Astrocyte of the hippocampus (primary cell): ENCODE results near the gene LIN54.
"Not testable (repeated sequence)": the region's sequence is repeated elsewhere in the genome, so short reads cannot be mapped to it uniquely, and the experiment has no call there.

Source experiments
- DNase-seq: peaks from one replicate; pipeline ENCODE4 v3.0.0; 2011; ENCODE audit warnings: low read depth, low spot score

LIN54 gene

GRCh38 chr4:83012200-83012686 is 1.6 kb upstream of the LIN54 start:
- DNase-seq, result peak; percentile 48

DNA sequence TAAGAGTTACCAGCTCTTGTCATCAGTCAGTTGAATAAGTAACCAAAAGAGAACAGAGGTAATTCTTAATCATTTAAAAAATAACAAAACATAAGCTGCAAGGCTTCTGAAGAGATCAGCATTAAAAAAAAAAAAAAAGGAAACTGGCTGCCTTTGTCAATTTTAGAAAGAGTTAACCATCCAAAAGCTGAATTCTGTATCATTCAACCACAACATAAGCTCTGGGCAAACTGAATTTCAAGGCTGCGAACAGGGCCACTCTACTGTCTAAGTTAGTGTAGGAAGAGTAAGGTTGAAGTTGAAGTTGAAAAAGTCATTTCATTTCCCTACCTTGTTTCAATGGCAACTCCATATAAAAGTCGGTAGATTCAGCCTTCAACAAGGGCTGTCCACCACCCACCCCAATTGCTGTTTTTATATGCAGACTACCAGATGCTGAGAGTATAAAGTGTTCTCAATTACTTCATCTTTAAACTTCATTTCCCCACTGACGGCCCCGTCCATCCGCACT is 1.1 kb upstream of the LIN54 start:
- DNase-seq, result no peak

DNA sequence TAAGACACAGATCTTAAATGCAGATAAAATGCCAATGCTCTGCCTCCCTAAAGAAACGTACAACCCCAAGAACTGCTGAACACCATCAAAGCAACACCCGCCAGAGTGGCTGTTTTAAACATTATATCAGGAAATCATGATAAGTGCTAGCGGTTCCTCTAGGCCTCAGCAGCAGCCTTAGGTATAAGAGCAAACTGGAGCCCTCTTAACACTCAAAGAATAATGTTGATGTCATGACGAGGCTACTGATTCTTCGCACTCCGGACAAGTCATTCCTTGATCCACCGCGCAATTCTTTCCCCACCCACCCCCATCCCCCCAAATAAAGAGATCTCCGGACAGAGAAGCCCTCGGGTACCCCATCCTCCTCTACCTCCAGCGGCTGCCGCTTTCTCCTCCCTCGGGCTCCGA is 507 bp downstream of the LIN54 start:
- DNase-seq, result peak; percentile 54

GRCh38 chr4:83009529-83009928 is 1.1 kb downstream of the LIN54 start:
- peak; percentile 15 for DNase-seq

DNA sequence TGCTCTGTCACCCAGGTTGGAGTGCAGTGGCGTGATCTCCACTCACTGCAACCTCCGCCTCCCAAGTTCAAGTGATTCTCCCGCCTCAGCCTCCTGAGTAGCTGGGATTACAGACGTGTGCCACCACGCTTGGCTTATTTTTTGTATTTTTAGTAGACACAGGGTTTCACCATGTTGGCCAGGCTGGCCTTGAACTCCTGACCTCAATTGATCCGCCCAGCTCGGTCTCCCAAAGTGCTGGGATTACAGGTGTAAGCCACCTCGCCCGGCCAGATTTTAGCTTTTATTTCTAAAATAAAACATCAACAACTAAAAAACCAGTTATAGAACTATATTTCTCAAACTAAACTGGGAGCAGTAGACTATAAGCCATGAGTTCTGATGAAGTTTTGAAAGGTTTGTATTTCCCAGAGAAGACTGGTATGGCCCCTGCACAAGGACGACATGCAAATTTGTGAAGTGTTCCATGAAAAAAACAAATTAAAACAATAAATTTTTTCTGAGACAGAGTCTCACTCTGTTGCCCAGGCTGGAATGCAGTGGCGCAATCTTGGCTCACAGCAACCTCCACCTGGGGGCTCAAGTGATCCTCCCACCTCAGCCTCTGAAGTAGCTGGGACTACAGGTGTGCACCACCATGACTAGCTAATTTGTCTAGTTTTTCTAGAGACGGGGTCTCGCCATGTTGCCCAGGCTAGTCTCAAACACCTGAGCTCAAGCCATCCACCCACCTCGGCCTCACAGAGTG is 7.4 kb downstream of the LIN54 start:
- not testable (repeated sequence) for DNase-seq

GRCh38 chr4:83002329-83002728 is 8.3 kb downstream of the LIN54 start:
- no peak for DNase-seq

GRCh38 chr4:82998898-82999297 is 11.7 kb downstream of the LIN54 start:
- DNase-seq, result no peak

GRCh38 chr4:82994834-82995233 is 15.8 kb downstream of the LIN54 start:
- DNase-seq, result no peak

DNA sequence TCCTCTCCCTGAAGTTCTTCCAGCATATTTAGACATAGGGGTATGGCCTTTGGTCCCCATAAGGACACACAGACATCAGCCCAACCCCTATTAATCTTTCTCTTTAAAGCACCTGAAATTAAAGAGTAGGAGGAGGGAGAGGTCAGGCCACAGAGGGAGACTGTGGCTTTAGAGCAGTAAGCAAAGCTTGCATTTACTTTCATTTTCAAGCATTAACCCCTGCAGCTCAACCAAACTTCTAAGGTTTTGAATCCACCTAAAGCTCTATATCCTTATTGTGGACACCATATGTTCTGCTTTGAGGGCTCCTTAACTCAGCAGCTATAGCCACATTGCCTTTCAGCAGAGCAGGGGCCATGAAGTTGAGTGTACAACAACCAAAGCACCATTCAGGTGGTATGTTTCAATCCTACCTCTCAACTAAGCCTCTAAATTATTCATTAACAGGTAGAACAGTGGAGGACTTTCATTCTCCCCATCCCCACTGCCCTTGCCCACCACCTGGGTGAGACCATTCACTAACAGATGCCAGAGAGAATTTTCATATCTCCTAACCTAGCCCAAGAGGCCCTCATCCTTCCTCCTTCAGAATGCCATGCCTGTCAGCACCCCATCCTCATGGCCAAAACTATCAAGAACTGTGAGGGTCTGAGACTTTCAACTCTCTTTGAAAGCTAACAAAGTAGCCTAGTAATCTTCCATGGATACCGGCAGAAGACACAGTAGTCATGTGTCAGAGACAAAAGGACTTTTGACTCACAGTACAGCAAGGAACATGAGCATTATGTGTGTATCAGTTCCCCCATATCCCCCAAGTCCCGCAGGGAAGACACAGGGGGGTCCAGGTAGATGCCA is 20.8 kb downstream of the LIN54 start:
- DNase-seq, result peak; percentile 20

DNA sequence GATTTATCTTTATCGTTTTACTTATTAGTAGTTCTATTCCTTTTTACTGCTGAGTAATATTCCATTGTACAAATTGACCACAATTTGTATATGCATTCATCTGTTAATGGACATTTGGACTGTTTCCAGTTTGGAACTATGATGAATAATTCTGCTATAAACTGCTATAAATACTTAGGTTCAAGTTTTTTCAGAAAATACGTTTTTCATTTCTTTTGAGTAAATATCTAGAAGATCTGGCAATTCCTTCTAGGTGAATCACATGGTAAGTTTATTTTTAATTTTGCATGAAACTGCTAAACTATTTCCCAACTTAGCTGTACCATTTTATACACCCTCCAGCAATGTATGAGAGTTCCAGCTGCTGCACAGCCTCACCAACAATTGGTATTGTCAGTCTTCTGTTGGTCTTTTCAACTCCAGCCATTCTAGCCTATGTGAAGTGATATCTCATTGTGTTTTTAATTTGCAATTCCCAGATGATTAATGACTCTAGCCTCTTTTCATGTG is 22.2 kb downstream of the LIN54 start:
- peak; percentile 7 for DNase-seq

GRCh38 chr4:82987519-82987918 is 23.1 kb downstream of the LIN54 start:
- DNase-seq, result not testable (repeated sequence)

DNA sequence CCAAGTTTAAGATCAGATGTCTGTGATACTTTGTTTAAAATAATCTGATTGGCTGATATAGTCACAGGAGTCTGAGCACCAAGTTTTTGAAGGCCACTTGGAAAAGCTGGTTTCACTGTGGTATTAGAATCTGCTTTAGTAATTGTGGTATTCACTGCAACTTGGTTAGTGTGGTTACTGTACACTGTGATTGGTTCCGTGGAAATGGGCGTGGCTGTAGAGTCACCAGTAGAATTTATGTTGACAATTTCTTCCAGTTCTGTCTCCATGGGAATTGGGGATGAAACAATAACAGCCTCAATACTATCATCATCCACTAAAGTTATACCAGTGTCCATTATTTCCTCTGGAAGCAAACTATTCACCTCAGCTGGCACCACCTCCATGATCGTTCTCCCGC is 26.2 kb downstream of the LIN54 start:
- peak; percentile 67 for DNase-seq

- no peak for DNase-seq
These were observed 27.2 kb downstream of the LIN54 start for GRCh38 chr4:82983444-82983843.

DNA sequence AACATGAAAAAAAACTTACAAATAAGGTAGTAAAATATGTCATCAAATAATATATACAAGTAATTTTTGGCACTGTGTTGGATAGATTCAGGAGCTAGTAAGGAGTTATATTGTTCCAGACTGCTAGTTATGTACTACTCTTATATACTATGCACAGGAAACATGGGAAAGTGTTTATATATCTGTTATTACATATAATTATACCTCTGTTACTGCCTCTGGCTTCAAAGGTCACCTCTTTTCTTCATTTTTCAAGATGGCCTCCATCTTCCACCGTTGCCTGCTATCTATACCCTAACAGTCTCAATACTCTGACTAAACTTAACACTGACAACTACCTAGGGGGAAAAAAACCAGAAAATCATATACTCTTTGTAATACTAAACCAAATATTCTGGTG is 29.5 kb downstream of the LIN54 start:
- DNase-seq, result no peak

GRCh38 chr4:82975792-82976191 is 34.8 kb downstream of the LIN54 start:
- no peak for DNase-seq

- DNase-seq, result no peak
These were observed 41.2 kb downstream of the LIN54 start for GRCh38 chr4:82969414-82969813.

DNA sequence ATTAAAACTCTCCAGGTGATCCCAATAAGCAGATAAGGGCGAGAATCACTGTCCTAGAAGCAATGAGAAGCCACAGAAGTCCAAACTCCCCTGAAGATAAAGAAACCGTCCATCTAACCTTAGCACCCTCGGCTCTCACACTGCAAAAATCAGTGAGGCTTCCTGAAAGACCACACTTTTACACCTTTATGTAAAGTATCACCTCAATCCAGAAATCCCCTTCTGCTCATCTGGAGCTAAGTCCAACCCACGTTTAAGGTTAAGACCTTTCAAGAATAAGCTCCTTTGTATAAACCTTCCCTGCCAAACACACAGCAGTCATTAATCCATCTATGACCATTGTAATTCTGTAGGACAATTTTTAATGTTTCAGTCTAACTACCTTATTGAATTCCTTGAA is 41.7 kb downstream of the LIN54 start:
- DNase-seq, result no peak

GRCh38 chr4:82965763-82966162 is 44.9 kb downstream of the LIN54 start:
- no peak for DNase-seq

DNA sequence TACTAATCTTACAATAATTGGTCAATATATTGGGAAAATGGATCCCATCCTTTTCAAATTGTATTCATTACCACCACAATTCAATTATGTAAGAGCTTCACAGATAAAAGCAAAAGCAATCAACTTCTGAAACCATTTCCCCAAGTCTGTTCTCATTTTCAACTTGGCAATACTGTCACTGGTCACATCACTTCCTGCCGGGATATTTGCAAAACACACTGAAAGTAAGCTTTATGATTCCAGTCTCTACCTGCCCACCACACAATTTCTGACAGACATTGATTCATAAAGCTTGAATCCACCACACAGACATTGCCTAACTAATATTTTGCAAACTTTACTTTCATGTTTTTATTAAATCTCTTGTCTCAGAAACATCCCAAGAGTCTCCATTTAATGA is 53.6 kb downstream of the LIN54 start:
- DNase-seq, result no peak

DNA sequence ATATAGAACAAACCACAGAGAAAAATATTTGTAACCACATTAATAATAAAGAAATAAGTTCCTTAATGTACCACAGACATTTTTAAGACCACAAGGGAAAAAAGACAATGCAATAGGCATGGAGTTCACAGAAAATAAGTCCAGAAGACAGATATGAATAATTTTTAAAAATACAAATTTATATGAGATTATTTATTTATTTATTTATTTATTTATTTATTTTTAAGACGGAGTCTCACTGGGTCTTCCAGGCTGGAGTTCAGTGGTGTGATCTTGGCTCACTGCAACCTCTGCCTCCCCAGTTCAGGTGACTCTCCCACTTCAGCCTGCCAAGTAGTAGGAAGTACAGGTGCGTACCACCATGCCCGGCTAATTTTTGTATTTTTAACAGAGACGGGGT is 56.4 kb downstream of the LIN54 start:
- DNase-seq, result no peak

GRCh38 chr4:82951196-82951595 is 59.4 kb downstream of the LIN54 start:
- peak; percentile 5 for DNase-seq

DNA sequence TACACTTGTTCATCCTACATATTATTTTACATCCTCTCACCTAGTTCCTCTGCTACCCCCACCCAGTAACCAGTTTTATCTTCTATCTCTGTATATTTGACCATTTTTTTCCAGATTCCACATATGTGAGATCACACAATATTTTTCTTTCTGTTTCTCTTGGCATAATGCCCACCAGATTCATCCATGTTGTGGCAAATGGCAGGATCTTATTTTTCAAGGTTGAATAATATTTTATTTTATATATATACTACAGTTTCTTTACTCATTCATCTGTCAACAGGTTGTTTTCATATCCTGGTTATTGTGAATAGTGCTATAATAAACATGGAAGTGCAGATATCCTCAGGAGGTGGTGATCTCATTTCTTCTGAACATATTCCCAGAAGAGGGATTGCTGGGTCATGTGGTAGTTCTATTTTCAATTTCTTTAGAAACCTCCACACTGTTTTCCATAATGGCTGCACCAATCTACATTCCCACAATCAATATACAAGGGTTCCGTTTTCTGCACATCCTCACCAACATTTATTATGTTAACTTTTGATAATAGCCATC is 61.9 kb downstream of the LIN54 start:
- peak; percentile 27 for DNase-seq
